Amniotic stem cell (primary cell): ENCODE data around the gene MDH2.
"Not testable (repeated sequence)": the region's sequence is repeated elsewhere in the genome, so short reads cannot be mapped to it uniquely, and the experiment has no call there.

Experiments used
- DNase-seq: peaks from one replicate; lab custom pipeline; 2025; lab: John Stamatoyannopoulos, UW

MDH2 gene

GRCh38 chr7:76072243-76073148, 24.6 kb downstream of the MDH2 start:
- no peak for DNase-seq

- DNase-seq, result no peak
Measured at GRCh38 chr7:76073335-76073990, 25.6 kb downstream of the MDH2 start.

GRCh38 chr7:76074306-76074971, 26.5 kb downstream of the MDH2 start:
- DNase-seq, result no peak

- no peak for DNase-seq
Measured at GRCh38 chr7:76074972-76075370, 27.1 kb downstream of the MDH2 start.

GRCh38 chr7:76076995-76077394, 29.1 kb downstream of the MDH2 start:
- DNase-seq, result no peak

GRCh38 chr7:76077435-76077834, 29.5 kb downstream of the MDH2 start:
- DNase-seq, result no peak

- no peak for DNase-seq
Measured at GRCh38 chr7:76080204-76080603, 32.3 kb downstream of the MDH2 start.

- not testable (repeated sequence) for DNase-seq
Measured at GRCh38 chr7:76084115-76084514, 36.2 kb downstream of the MDH2 start.

- DNase-seq, result no peak
Measured at GRCh38 chr7:76086070-76086469, 38.2 kb downstream of the MDH2 start.

GRCh38 chr7:76087362-76087791, 39.5 kb downstream of the MDH2 start:
- DNase-seq, result peak; percentile 59

- DNase-seq, result no peak
Measured at GRCh38 chr7:76089865-76090475, 42.1 kb downstream of the MDH2 start.

- DNase-seq, result no peak
Measured at GRCh38 chr7:76091506-76091905, 43.6 kb downstream of the MDH2 start.

- not testable (repeated sequence) for DNase-seq
Measured at GRCh38 chr7:76093531-76093930, 45.6 kb downstream of the MDH2 start.

GRCh38 chr7:76094326-76094725, 46.4 kb downstream of the MDH2 start:
- DNase-seq, result not testable (repeated sequence)

GRCh38 chr7:76095908-76096307, 48.0 kb downstream of the MDH2 start:
- no peak for DNase-seq

- DNase-seq, result not testable (repeated sequence)
Measured at GRCh38 chr7:76101693-76102437, 54.0 kb downstream of the MDH2 start.

- not testable (repeated sequence) for DNase-seq
Measured at GRCh38 chr7:76103788-76104187, 55.9 kb downstream of the MDH2 start.

GRCh38 chr7:76106130-76106529, 58.2 kb downstream of the MDH2 start:
- not testable (repeated sequence) for DNase-seq

- DNase-seq, result no peak
Measured at GRCh38 chr7:76106893-76107292, 59.0 kb downstream of the MDH2 start.

GRCh38 chr7:76108540-76109233, 60.8 kb downstream of the MDH2 start:
- no peak for DNase-seq
